Stimulated activated CD8-positive, alpha-beta memory T cell treated with anti-CD3 and anti-CD28 coated beads, Interleukin-4, amount 100 ng/mL, for 1 hour (primary cell): ENCODE data around the gene SACS.
"Not testable (repeated sequence)": the region's sequence is repeated elsewhere in the genome, so short reads cannot be mapped to it uniquely, and the experiment has no call there.

Source experiments
- DNase-seq, 2 donors: peaks; one replicate each; pipeline ENCODE4 v3.0.0-alpha.2; 2020; ENCODE audit warnings: low read depth in 2 of 2, low spot score in 1 of 2

The SACS gene

GRCh38 chr13:23418776-23419683 lies 14.5 kb downstream of the SACS start:
- DNase-seq, result no peak

DNA sequence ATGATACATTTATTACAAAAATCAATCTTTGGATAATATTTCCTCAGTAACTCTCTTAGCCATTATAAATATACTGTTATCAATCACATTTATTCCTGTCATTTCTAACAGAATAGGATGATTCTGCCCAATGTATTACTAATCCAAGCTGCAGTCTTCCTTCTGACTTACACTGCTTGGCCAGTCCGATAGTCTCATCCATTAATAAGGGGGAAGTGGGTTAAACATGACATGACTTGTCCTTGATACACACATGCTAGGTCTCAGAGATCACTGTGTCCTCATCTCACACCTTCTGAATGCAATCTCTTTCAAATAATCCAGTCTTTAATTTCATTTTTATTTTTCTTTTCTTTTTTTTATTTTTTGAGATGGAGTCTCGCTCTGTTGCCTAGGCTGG lies 18.8 kb downstream of the SACS start:
- no peak for DNase-seq

- DNase-seq, result no peak
These were observed 21.8 kb downstream of the SACS start for GRCh38 chr13:23411706-23412105.

GRCh38 chr13:23411220-23411619 lies 22.3 kb downstream of the SACS start:
- DNase-seq, result no peak

GRCh38 chr13:23408026-23408425 lies 25.5 kb downstream of the SACS start:
- no peak for DNase-seq

DNA sequence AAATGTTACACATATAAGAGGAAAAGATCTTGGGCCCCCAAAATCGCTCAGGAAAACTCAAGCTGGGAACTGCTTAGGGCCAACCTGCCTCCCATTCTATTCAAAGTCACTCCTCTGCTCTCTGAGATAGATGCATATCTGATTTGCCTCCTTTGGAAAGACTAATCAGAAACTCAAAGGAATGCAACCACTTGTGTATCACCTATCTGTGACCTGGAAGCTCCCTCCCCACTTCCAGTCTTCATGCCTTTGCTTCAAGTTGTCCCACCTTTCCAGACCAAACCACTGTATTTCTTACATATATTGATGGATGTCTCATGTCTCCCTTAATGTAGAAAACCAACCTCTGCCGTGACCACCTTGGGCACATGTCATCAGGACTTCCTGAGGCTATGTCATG lies 32.3 kb downstream of the SACS start:
- DNase-seq, result not testable (repeated sequence)

GRCh38 chr13:23399347-23399746 lies 34.2 kb downstream of the SACS start:
- DNase-seq, result no peak

GRCh38 chr13:23394821-23395220 lies 38.7 kb downstream of the SACS start:
- DNase-seq, result no peak

- no peak for DNase-seq
These were observed 40.4 kb downstream of the SACS start for GRCh38 chr13:23392925-23393645.

- no peak for DNase-seq
These were observed 41.2 kb downstream of the SACS start for GRCh38 chr13:23392313-23392712.

GRCh38 chr13:23391752-23392151 lies 41.8 kb downstream of the SACS start:
- DNase-seq, result no peak

GRCh38 chr13:23386533-23386932 lies 47.0 kb downstream of the SACS start:
- DNase-seq, result no peak

DNA sequence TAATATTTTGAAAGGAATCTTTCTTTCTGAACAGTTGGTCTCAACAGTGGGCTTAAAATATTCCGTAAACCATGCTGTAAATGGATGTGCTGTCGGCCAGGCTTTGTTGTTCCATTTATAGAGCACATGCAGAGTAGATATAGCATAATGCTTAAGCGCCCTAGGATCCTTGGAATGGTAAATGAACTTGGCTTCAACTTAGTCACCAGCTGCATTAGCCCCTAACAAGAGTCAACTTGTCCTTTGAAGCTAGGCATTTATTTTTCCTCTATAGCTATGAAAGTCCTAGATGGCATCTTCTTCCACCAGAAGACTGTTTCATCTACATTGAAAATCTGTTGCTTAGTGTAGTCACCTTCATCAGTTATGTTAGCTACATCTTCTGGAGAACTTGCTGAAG lies 47.6 kb downstream of the SACS start:
- DNase-seq, result no peak

DNA sequence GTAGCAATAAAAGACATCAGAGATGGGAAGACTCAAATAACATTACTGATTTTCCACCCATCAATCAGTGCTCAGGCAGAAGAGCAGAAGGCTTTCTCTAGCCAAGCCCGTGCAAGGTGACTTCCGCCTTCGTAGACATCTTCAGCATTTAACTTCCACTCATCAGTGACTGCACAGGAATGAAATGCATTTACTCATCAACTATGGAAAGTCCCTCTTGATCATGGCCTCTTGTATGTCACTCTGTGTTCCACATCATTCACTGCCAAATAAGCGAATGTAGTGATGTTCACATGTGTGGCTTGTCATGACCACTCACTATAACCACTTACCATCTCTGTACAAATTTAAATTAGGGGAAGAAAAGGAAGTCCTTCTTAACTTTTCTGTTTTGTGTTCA lies 49.4 kb downstream of the SACS start:
- DNase-seq, result no peak

DNA sequence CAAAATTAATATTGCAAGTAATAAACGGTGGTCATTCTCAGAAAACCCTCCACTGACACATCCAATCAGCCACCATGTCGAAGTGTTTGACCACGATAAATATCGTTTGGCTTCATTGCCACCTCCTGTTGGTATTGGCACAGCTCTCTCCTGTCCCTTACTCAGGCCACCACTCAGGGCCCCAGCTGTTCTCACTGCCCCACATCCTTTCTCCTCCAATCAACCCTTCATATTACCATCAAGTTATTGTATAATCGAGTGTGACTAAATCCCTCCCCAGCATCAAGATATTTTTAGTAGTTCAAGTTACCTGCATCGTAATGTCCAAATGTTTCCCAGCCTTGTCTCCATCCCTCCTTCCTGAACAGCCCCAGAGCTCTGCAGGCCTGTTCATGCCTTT lies 50.4 kb downstream of the SACS start:
- no peak for DNase-seq

- DNase-seq, result no peak
These were observed 51.6 kb downstream of the SACS start for GRCh38 chr13:23381866-23382265.

GRCh38 chr13:23380534-23380933 lies 53.0 kb downstream of the SACS start:
- no peak for DNase-seq

GRCh38 chr13:23377983-23378632 lies 55.4 kb downstream of the SACS start:
- peak in 1 of 2 donors; percentile 29 for DNase-seq

- DNase-seq, result no peak
These were observed 55.9 kb downstream of the SACS start for GRCh38 chr13:23377579-23377978.

DNA sequence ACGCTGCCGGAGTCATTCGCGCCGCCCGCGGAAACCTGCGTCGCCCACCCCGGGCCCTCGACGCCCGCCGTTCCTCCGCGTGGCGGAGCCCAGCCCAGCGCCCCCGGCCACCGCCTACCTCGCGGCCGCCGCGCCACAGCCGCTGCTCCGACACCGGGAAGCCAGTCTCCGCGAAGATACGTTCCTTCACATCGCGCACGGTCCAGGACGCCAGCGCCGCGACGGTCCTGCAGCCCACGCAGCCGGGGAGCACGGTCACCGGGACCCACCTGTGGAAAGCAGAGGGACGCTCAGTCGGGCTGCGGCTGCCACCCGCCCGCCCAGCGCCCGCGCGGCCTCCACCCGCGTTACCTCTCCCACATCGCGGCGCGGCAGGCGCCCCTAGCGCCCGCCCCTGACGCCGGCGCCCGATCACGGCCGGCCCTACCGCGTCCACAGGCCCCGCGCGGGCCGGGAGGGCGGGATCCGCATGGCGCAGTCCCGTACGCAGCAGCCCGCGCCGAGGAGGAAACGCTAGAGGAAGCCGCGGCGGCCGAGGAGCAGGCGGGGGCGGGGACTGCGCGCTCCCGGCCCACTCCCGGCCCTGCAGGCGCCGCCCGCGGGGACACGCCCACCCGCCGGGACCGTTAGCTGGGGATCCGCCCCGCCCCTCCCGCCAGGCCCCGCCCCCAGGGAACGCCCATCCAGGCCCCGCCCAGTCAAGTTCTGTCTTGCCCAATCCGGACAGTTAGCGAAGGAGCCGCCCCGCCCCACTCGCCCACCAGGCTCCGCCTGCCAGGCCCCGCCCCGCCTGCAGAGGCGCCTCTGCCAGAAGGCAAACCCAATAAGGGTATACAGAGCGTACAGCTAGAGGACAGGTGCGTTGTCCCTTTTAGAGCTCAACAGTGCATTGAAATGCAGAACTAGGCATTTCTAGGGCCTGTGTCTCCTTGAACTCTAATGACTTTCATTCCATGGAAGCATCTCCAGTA lies 58.2 kb downstream of the SACS start:
- DNase-seq, result peak; percentile 97 to 98
